ENCODE data around the gene CENPV. TPM values are rescaled to one million over a fixed set of nuclear protein-coding genes. Genes with fewer than 3 reads are reported as not detected.
A peak's percentile ranks its signal among the peaks of the same experiment; 100 is the strongest.

The CENPV gene
- total RNA-seq, 4 donors from 2014 or later, result 35.5 to 74.4 (median 53.5) TPM

DNA sequence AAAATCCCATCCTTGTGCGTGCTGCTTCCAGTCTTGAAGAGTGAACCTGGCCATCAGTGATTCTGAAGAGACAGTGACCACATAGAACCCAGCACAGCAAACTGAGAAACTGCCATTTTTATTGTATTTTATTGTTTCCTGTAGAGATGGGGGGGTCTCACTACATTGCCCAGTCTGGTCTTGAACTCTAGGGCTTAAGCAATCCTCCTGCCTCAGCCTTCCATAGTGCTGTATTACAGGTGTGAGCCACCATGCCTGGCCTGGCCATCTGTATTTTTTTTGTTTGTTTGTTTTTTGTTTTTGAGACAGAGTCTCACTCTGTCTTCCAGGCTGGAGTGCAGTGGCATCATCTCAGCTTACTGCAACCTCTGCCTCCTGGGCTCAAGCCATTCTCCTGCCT lies 13.9 kb downstream of the CENPV start:
- no peaks in the 10 kb centered on the region for H3K9me3 ChIP-seq
- intact Hi-C loops (cut with DNase I; ENCODE audit: low total_unique reads), result no loop called here
- H3K4me1 ChIP-seq, result no peaks in the 10 kb centered on the region
- no peak overlapping the region for H3K4me3 ChIP-seq
- H3K36me3 ChIP-seq, result no peaks in the 10 kb centered on the region
- H3K27ac ChIP-seq, result no peak overlapping the region
- TF ChIP-seq, protein P1, sequence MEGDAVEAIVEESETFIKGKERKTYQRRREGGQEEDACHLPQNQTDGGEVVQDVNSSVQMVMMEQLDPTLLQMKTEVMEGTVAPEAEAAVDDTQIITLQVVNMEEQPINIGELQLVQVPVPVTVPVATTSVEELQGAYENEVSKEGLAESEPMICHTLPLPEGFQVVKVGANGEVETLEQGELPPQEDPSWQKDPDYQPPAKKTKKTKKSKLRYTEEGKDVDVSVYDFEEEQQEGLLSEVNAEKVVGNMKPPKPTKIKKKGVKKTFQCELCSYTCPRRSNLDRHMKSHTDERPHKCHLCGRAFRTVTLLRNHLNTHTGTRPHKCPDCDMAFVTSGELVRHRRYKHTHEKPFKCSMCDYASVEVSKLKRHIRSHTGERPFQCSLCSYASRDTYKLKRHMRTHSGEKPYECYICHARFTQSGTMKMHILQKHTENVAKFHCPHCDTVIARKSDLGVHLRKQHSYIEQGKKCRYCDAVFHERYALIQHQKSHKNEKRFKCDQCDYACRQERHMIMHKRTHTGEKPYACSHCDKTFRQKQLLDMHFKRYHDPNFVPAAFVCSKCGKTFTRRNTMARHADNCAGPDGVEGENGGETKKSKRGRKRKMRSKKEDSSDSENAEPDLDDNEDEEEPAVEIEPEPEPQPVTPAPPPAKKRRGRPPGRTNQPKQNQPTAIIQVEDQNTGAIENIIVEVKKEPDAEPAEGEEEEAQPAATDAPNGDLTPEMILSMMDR (IDR thresholded peaks at IDR 0.05), result no peak
- TF ChIP-seq POLR2A (IDR thresholded peaks at IDR 0.05), result no peak
- H3K27me3 ChIP-seq, result no peaks in the 10 kb centered on the region
- no peak for DNase-seq

DNA sequence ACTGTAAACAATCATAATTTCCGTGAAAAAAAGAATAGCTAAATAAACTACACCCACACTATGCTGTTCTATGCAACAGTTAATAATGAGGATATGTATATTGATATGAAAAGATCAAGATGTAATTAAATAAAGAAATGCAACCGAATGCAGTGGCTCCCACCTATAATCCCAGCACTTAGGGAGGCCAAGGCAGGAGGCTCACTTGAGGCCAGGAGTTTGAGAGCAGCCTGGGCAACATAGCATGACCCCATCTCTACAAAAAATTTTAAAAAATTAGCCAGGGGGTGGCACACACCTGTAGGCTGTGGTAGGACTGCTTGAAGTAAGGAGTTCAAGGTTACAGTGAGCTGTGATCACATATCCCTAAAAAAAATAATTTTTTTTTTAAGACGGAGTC lies 14.9 kb downstream of the CENPV start:
- intact Hi-C loops (cut with DNase I; ENCODE audit: low total_unique reads), result no loop called here
- TF ChIP-seq, protein P1 (IDR thresholded peaks at IDR 0.05), result no peak
- TF ChIP-seq POLR2A (IDR thresholded peaks at IDR 0.05), result no peak
- Histone ChIP-seq H3K4me1 (no peaks in the 10 kb centered on the region), H3K27me3 (no peaks in the 10 kb centered on the region), H3K4me3 (no peak overlapping the region), H3K36me3 (no peaks in the 10 kb centered on the region), H3K9me3 (no peaks in the 10 kb centered on the region), H3K27ac (no peak overlapping the region)
- DNase-seq, result no peak

DNA sequence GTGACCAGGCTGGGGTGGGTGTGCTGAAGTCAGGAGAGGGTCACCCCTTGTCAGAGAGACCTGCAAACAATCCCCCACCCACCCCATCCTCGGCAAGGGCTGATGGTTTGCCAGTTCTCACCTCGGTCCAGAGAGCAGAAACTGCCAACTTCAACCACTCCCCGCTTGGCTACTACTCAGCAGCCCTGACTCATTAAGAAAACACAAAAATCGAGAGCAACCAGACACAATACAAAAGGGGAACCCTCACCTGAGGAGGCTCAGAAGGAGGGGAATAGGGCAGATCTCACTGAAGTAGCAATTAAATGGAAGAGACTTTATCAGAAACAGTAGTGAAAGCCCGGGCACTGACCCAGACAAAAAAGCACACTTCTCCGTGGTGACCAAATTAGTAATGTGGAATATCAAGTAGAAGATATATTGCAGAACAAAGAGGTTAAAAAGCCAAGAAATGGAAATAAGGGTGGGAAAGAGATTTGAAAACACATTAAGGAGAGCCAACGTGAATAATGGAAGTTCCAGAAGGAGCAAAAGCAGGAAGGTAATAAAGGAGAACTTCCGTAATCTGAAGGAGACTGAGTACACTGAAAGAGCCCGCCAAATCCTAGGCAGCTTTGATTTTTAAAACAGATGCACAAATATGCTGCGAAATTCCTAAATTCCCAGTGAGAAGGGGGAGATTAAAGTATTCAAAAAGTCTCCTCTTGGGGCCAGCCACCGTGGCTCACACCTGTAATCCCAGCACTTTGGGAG lies 23.6 kb downstream of the CENPV start:
- Histone ChIP-seq H3K4me3 (peak overlapping the region in 1 of 2 donors; percentile 7), H3K27ac (peak overlapping the region; percentile 16 to 33)
- DNase-seq, result peak; percentile 28 to 51

DNA sequence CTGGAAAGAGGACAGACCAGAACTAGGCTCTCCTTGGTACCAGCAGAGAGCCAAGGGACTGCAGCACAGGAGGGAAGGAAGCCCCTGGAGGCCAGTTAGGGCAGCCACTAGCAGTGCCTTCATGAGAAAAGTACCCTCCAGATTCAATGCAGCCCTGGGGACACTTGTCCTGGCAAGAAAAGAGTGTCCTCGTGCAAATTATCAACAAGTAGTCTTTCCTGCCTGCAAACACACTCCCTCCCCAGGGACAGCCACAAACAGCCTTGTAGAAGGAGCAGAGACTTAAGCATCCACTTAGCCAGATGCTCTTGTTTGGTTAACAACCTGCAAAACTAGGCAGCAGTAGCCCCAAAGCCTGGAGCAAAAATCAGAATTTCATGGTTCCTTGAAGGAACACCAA lies 24.3 kb downstream of the CENPV start:
- intact Hi-C loops (cut with DNase I; ENCODE audit: low total_unique reads), result no loop called here
- Histone ChIP-seq H3K4me1 (no peaks in the 10 kb centered on the region), H3K4me3 (no peak overlapping the region), H3K27me3 (no peaks in the 10 kb centered on the region), H3K27ac (peak overlapping the region in 1 of 2 donors; percentile 33), H3K36me3 (no peaks in the 10 kb centered on the region), H3K9me3 (no peaks in the 10 kb centered on the region)
- TF ChIP-seq, protein P1 (IDR thresholded peaks at IDR 0.05), result no peak
- TF ChIP-seq POLR2A (IDR thresholded peaks at IDR 0.05), result no peak
- DNase-seq, result no peak

More for the DNA sequence above, 23.6 kb downstream of the CENPV start:
- no peaks in the 10 kb centered on the region for H3K27me3 ChIP-seq
- intact Hi-C loops (cut with DNase I; ENCODE audit: low total_unique reads), result no loop called here
- no peaks in the 10 kb centered on the region for H3K36me3 ChIP-seq
- TF ChIP-seq POLR2A (IDR thresholded peaks at IDR 0.05), result no peak
- TF ChIP-seq, protein P1 (IDR thresholded peaks at IDR 0.05), result no peak
- H3K4me1 ChIP-seq, result no peaks in the 10 kb centered on the region
- H3K9me3 ChIP-seq, result no peaks in the 10 kb centered on the region

DNA sequence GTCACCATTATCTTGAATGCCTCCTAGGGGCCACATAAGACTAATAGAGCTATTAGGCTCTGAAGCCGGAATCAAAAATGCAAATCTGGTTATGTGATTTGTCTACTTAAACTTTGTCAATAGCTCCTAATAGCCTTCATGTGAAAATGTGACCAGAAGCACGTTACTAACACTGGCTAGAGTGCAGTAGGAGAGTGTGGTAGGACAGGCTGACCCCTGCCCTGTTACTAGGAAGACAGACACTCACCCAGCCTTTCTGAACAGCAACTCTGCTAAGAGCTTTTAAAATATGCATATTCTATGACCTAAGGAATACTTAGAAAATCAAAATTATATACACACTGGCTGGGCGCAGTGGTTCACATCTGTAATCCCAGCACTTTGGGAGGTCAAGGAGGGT lies 26.3 kb downstream of the CENPV start:
- Histone ChIP-seq H3K27ac (no peak overlapping the region), H3K36me3 (no peaks in the 10 kb centered on the region), H3K4me1 (no peaks in the 10 kb centered on the region), H3K27me3 (no peaks in the 10 kb centered on the region), H3K4me3 (no peak overlapping the region), H3K9me3 (no peaks in the 10 kb centered on the region)
- no peak for DNase-seq
- intact Hi-C loops (cut with DNase I; ENCODE audit: low total_unique reads), result no loop called here
- no peak for TF ChIP-seq POLR2A (IDR thresholded peaks at IDR 0.05)
- TF ChIP-seq, protein P1 (IDR thresholded peaks at IDR 0.05), result no peak

Measured in uterus (tissue), 4 donors.